HCT116 (cell line): Measurements from ENCODE around the gene LACTB. TPM values are rescaled to one million over a fixed set of nuclear protein-coding genes. Genes with fewer than 3 reads are reported as not detected.

ENCODE experiments used
- ATAC-seq: fragments of 200-7000 bp; cut with Tn5 transposase; 2 replicates; pipeline ENCODE4 v1.9.1; 2020; ENCODE audit warnings: mild to moderate bottlenecking, moderate library complexity
- BruUV-seq: library from RNA; stranded (reverse); fragments of 400-500 nt; replicated peaks from 2 replicates; lab custom pipeline; 2021; lab: Mats Ljungman, UMichigan
- CTCF ChIA-PET: fragments of 300-600 bp; sonication (Branson Sonifier 250); formaldehyde crosslinking; loops from one replicate; lab custom pipeline; 2021; ENCODE audit warnings: antibody characterized with exemption; lab: Charles Lee
- POLR2A ChIA-PET: fragments of 300-600, 350-600 bp; sonication (Branson Sonifier 250); formaldehyde crosslinking; loops from one replicate; lab custom pipeline; 2021; ENCODE audit warnings: antibody characterized with exemption; lab: Charles Lee
- RAD21 ChIA-PET, 2 experiments: fragments of 300-600 bp; sonication (Branson Sonifier 250); formaldehyde crosslinking; loops; one replicate each; lab custom pipeline; 2023; ENCODE audit warnings: low total read pairs in 2 of 2; ENCODE audit not compliant: uncharacterized antibody in 2 of 2, unreplicated experiment in 2 of 2, low non-redundant PET in 1 of 2; lab: Charles Lee
- DNase-seq: peaks from one replicate; pipeline ENCODE4 v3.0.0-alpha.2; 2010; ENCODE audit warnings: low read depth, low spot score
- H2AFZ ChIP-seq: fragments of 200-600 bp; shearing (Covaris generic), sonication (generic); 2 replicates; pipeline ENCODE4 v1.6.1; 2017; ENCODE audit warnings: low read depth, mixed run types, mixed read lengths, antibody characterized with exemption, low read length; ENCODE audit not compliant: poor library complexity, severe bottlenecking
- H3K27ac ChIP-seq: 2 replicates; pipeline ENCODE4 v1.5.1; 2012; ENCODE audit warnings: low read depth, low read length
- H3K27me3 ChIP-seq: fragments of 200-600 bp; sonication (generic); 2 replicates; pipeline ENCODE4 v1.6.1; 2016; ENCODE audit warnings: mixed run types, low read length, mixed read lengths; ENCODE audit not compliant: insufficient read depth
- H3K36me3 ChIP-seq, 2 experiments: fragments of 200-500 bp in 1 of 2; fragments of 200-600 bp in 1 of 2; sonication (Bioruptor generic) in 1 of 2; sonication (generic) in 1 of 2; 2 replicates each; pipeline versions ENCODE4 v1.5.1 to v1.6.1; 2014 to 2016; ENCODE audit warnings: low read length in 2 of 2, inconsistent platforms in 1 of 2, mixed read lengths in 1 of 2, mixed run types in 1 of 2; ENCODE audit not compliant: insufficient read depth in 2 of 2, control insufficient read depth in 1 of 2
- H3K4me1 ChIP-seq, 2 experiments: fragments of 200-600 bp in 1 of 2; sonication (generic) in 1 of 2; 2 replicates each; pipeline versions ENCODE4 v1.5.1 to v1.6.1; 2012 to 2017; ENCODE audit warnings: low read length in 2 of 2, inconsistent platforms in 1 of 2, mild to moderate bottlenecking in 1 of 2, mixed read lengths in 1 of 2, mixed run types in 1 of 2, moderate library complexity in 1 of 2; ENCODE audit not compliant: insufficient read depth in 2 of 2, control insufficient read depth in 1 of 2
- H3K4me2 ChIP-seq: fragments of 200-600 bp; sonication (generic); 2 replicates; pipeline ENCODE4 v1.6.1; 2017; ENCODE audit warnings: mixed run types, low read length, mixed read lengths
- H3K4me3 ChIP-seq, 2 experiments: fragments of 200-600 bp in 1 of 2; sonication (generic) in 1 of 2; replicated peaks in 1 of 2; 2 replicates each; pipeline ENCODE4 v1.5.1; 2011 to 2016; ENCODE audit warnings: low read length in 2 of 2, control low read depth in 1 of 2, low read depth in 1 of 2, mild to moderate bottlenecking in 1 of 2, mixed read lengths in 1 of 2, mixed run types in 1 of 2
- H3K79me2 ChIP-seq: fragments of 200-600 bp; sonication (generic); 2 replicates; pipeline ENCODE4 v1.6.1; 2017; ENCODE audit warnings: mild to moderate bottlenecking, mixed run types, low read length, moderate library complexity, mixed read lengths; ENCODE audit not compliant: insufficient read depth
- H3K9ac ChIP-seq: fragments of 200-600 bp; sonication (generic); 2 replicates; pipeline ENCODE4 v1.6.1; 2016; ENCODE audit warnings: low read length, mixed read lengths
- H3K9me2 ChIP-seq: fragments of 200-600 bp; sonication (generic), shearing (Covaris generic); 2 replicates; pipeline ENCODE4 v1.6.1; 2017; ENCODE audit warnings: mixed run types, mild to moderate bottlenecking, moderate library complexity; ENCODE audit not compliant: insufficient read depth
- H3K9me3 ChIP-seq, 2 experiments: fragments of 200-500 bp in 1 of 2; fragments of 200-600 bp in 1 of 2; sonication (Bioruptor generic) in 1 of 2; sonication (generic) in 1 of 2; 2 replicates each; pipeline ENCODE4 v1.6.1; 2014 to 2017; ENCODE audit warnings: low read length in 2 of 2, mixed read lengths in 2 of 2, inconsistent platforms in 1 of 2, low read depth in 1 of 2, mild to moderate bottlenecking in 1 of 2, mixed run types in 1 of 2, moderate library complexity in 1 of 2; ENCODE audit not compliant: control insufficient read depth in 1 of 2, insufficient read depth in 1 of 2
- H4K20me1 ChIP-seq: fragments of 200-600 bp; sonication (generic), shearing (Covaris generic); 2 replicates; pipeline ENCODE4 v1.6.1; 2017; ENCODE audit warnings: mixed run types, mild to moderate bottlenecking, moderate library complexity; ENCODE audit not compliant: insufficient read depth
- CBX3 ChIP-seq: IDR thresholded peaks from 2 replicates; pipeline ENCODE4 v1.6.1; 2012; ENCODE audit warnings: low read depth
- ELF1 ChIP-seq: IDR thresholded peaks from 2 replicates; pipeline ENCODE4 v1.6.1; 2012; ENCODE audit warnings: low read depth, borderline replicate concordance
- EZH2 ChIP-seq: fragments of 200-600 bp; sonication (generic); IDR thresholded peaks from 2 replicates; pipeline ENCODE4 v1.6.1; 2017; ENCODE audit warnings: antibody characterized with exemption, mixed run types
- FOSL1 ChIP-seq: IDR thresholded peaks from 2 replicates; pipeline ENCODE4 v1.6.1; 2012; ENCODE audit warnings: low read depth
- POLR2A ChIP-seq: IDR thresholded peaks from 2 replicates; pipeline ENCODE4 v1.7.0; 2011; ENCODE audit warnings: borderline replicate concordance; ENCODE audit not compliant: insufficient read depth, insufficient read length; ENCODE audit errors: extremely low read depth
- RAD21 ChIP-seq: IDR thresholded peaks from 2 replicates; pipeline ENCODE4 v1.6.1; 2012; ENCODE audit warnings: low read depth, mild to moderate bottlenecking
- SP1 ChIP-seq: IDR thresholded peaks from 2 replicates; pipeline ENCODE4 v1.6.1; 2012; ENCODE audit warnings: low read depth
- SRF ChIP-seq: IDR thresholded peaks from 2 replicates; pipeline ENCODE4 v1.6.1; 2012; ENCODE audit warnings: low read depth
- intact Hi-C: fragments of 100-400 bp; cut with micrococcal nuclease; formaldehyde crosslinking; loops from 2 replicates; pipeline ENCODE4 v1.10.0; 2022
- total RNA-seq: library from RNA; stranded (reverse); gene quantifications from one replicate; pipeline ENCODE4 v1.2.1, GENCODE V29; 2021; ENCODE audit not compliant: unreplicated experiment
- TF ChIP-seq, protein P1 (sequence below): IDR thresholded peaks from 2 replicates; pipeline ENCODE4 v1.6.1; 2012
- TF ChIP-seq, protein P2 (sequence below): IDR thresholded peaks from 2 replicates; pipeline ENCODE4 v1.6.1; 2012
- TF ChIP-seq, protein P3 (sequence below): IDR thresholded peaks from 2 replicates; pipeline ENCODE4 v1.6.1; 2011; ENCODE audit warnings: mild to moderate bottlenecking, low read length, moderate library complexity; ENCODE audit not compliant: insufficient replicate concordance; ENCODE audit errors: extremely low read depth
- TF ChIP-seq, protein P4 (sequence below), 3 experiments: fragments of 200-600 bp in 1 of 3; sonication (generic) in 1 of 3; IDR thresholded peaks in 2 of 3; conservative IDR thresholded peaks in 1 of 3; 2 replicates each; pipeline ENCODE4 v1.5.1; 2012 to 2017; ENCODE audit warnings: low read depth in 2 of 3, low read length in 2 of 3, antibody characterized with exemption in 1 of 3, borderline replicate concordance in 1 of 3, control low read depth in 1 of 3, mild to moderate bottlenecking in 1 of 3, mixed read lengths in 1 of 3, mixed run types in 1 of 3, moderate library complexity in 1 of 3; ENCODE audit not compliant: insufficient read depth in 1 of 3

Gene LACTB
- total RNA-seq, 1 experiment from 2014 or later, result 7.6 TPM

DNA sequence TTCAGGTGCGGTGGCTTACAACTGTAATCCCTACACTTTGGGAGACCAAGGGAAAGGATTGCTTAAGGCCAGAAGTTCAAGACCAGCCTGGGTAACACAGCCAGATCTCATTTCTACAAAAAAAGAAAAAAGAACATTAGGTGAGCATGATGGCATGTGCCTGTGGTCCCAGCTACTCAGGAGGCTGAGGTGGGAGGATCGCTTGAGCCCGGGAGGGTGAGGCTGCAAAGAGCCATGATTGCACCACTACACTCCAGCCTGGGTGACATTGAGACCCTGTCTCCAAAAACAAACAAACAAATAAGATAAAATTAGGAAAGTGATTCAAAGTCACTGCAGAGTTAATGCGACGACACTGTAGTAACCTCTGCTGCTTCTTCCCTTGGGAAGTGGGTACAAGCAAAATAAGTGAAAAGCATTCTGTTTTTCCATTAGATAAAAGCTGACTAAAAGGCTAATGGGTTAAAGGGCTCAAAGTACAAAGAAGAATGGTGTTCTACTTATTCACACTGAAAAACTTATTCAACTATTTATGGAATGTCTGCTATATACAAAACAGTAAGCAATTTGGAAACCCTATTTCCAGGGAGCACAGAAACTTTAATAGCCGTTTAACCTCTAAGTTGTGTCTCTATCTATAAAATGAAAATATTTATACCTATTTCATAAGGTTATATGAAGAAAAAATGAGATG, 43.7 kb downstream of the LACTB start:
- no TSS peak for BruUV-seq
- Histone ChIP-seq H3K9ac (no peak overlapping the region), H3K9me2 (no peaks in the 10 kb centered on the region), H3K4me1 (no peaks in the 10 kb centered on the region), H3K4me3 (no peak overlapping the region), H3K9me3 (no peaks in the 10 kb centered on the region), H3K27me3 (no peaks in the 10 kb centered on the region), H3K36me3 (no peaks in the 10 kb centered on the region), H2AFZ (no peak overlapping the region), H4K20me1 (no peaks in the 10 kb centered on the region), H3K79me2 (no peaks in the 10 kb centered on the region), H3K4me2 (no peak overlapping the region), H3K27ac (no peak overlapping the region)
- POLR2A ChIA-PET, result no interaction called here
- ATAC-seq (no peak), DNase-seq (no peak)
- RAD21 ChIA-PET, result no interaction called here
- intact Hi-C loops, result no loop called here
- CTCF ChIA-PET, result no interaction called here
- TF ChIP-seq POLR2A, result no peak
- no peak for TF ChIP-seq ELF1
- no peak for TF ChIP-seq RAD21
- no peak for TF ChIP-seq EZH2
- no peak for TF ChIP-seq SRF
- TF ChIP-seq, protein P1, sequence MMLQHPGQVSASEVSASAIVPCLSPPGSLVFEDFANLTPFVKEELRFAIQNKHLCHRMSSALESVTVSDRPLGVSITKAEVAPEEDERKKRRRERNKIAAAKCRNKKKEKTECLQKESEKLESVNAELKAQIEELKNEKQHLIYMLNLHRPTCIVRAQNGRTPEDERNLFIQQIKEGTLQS, result no peak
- no peak for TF ChIP-seq FOSL1
- TF ChIP-seq, protein P2, sequence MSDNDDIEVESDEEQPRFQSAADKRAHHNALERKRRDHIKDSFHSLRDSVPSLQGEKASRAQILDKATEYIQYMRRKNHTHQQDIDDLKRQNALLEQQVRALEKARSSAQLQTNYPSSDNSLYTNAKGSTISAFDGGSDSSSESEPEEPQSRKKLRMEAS, result no peak
- TF ChIP-seq, protein P3, sequence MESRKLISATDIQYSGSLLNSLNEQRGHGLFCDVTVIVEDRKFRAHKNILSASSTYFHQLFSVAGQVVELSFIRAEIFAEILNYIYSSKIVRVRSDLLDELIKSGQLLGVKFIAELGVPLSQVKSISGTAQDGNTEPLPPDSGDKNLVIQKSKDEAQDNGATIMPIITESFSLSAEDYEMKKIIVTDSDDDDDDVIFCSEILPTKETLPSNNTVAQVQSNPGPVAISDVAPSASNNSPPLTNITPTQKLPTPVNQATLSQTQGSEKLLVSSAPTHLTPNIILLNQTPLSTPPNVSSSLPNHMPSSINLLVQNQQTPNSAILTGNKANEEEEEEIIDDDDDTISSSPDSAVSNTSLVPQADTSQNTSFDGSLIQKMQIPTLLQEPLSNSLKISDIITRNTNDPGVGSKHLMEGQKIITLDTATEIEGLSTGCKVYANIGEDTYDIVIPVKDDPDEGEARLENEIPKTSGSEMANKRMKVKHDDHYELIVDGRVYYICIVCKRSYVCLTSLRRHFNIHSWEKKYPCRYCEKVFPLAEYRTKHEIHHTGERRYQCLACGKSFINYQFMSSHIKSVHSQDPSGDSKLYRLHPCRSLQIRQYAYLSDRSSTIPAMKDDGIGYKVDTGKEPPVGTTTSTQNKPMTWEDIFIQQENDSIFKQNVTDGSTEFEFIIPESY, result no peak
- TF ChIP-seq CBX3, result no peak
- no peak for TF ChIP-seq SP1
- TF ChIP-seq, protein P4, sequence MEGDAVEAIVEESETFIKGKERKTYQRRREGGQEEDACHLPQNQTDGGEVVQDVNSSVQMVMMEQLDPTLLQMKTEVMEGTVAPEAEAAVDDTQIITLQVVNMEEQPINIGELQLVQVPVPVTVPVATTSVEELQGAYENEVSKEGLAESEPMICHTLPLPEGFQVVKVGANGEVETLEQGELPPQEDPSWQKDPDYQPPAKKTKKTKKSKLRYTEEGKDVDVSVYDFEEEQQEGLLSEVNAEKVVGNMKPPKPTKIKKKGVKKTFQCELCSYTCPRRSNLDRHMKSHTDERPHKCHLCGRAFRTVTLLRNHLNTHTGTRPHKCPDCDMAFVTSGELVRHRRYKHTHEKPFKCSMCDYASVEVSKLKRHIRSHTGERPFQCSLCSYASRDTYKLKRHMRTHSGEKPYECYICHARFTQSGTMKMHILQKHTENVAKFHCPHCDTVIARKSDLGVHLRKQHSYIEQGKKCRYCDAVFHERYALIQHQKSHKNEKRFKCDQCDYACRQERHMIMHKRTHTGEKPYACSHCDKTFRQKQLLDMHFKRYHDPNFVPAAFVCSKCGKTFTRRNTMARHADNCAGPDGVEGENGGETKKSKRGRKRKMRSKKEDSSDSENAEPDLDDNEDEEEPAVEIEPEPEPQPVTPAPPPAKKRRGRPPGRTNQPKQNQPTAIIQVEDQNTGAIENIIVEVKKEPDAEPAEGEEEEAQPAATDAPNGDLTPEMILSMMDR (IDR thresholded peaks at IDR 0.05 in 2 of 3, conservative IDR thresholded peaks at IDR 0.05 in 1 of 3; ENCODE audit: borderline replicate concordance in 1 of 3, insufficient read depth in 1 of 3, low read depth in 2 of 3, low read length in 2 of 3), result no peak
